Tibial artery (tissue), 4 donors: ENCODE measurements around the gene TESK2.

Experiments
- DNase-seq, 2 donors: peaks; one replicate each; pipeline ENCODE4 v3.0.0-alpha.2; 2019
- H3K27ac ChIP-seq, 2 donors: fragments of 200-600 bp; sonication (generic) in 1 of 2; 1 replicate in 1 of 2; 2 replicates in 1 of 2; pipeline ENCODE4 v1.5.1; 2018 to 2019; ENCODE audit warnings: mild to moderate bottlenecking in 1 of 2
- H3K27me3 ChIP-seq, 2 donors: fragments of 200-600 bp; sonication (generic) in 1 of 2; one replicate each; pipeline versions ENCODE4 v1.5.1 to v1.6.0; 2016 to 2019
- H3K36me3 ChIP-seq, 3 donors: fragments of 200-600 bp; sonication (generic) in 2 of 3; one replicate each; pipeline ENCODE4 v1.5.1; 2016 to 2019; ENCODE audit warnings: mild to moderate bottlenecking in 2 of 3
- H3K4me1 ChIP-seq, 4 donors: fragments of 200-600 bp; sonication (generic) in 2 of 4; 1 replicate in 3 of 4; 2 replicates in 1 of 4; pipeline ENCODE4 v1.5.1; 2016 to 2019
- H3K4me3 ChIP-seq, 2 donors: fragments of 200-600 bp; sonication (generic) in 1 of 2; 1 replicate in 1 of 2; 2 replicates in 1 of 2; pipeline ENCODE4 v1.5.1; 2018 to 2019; ENCODE audit warnings: mild to moderate bottlenecking in 2 of 2
- H3K9me3 ChIP-seq, 3 donors: fragments of 200-600 bp; sonication (generic) in 1 of 3; one replicate each; pipeline ENCODE4 v1.5.1; 2016 to 2019
- intact Hi-C: fragments of 100-400 bp; cut with DNase I; formaldehyde crosslinking; loops from one replicate; pipeline ENCODE4 v1.15.0; 2023; ENCODE audit warnings: low total_unique reads
- TF ChIP-seq, protein P1 (sequence below), 2 experiments: fragments of 200-600 bp in 1 of 2; fragments of 450-650 bp in 1 of 2; IDR thresholded peaks; one replicate each; pipeline ENCODE4 v1.5.1; 2017 to 2019; ENCODE audit warnings: antibody characterized with exemption in 2 of 2, mild to moderate bottlenecking in 1 of 2, moderate library complexity in 1 of 2

Gene TESK2

DNA sequence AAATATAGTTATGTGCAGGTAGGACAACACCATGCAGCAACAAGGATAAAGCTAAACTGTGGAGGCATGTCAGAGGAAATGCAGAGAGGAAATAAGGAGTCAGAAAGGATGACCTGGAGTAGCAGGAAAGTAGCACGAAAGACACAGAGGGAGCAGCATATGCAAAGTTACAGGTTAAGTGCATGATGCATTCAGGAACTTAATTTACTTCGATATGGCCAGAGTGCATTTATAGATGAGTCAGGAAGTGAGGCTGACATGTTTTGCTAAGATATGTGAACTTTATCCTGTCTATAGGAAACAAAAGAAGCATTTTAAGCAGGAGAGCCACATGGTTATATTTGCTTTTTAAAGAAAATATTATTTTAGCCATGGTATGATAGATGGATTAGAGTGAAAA is 135.3 kb downstream of the TESK2 start:
- Histone ChIP-seq H3K4me1 (peaks cover 0 to 8% (median 8%) of the 10 kb centered on the region in 4 donors), H3K36me3 (no peaks in the 10 kb centered on the region), H3K9me3 (no peaks in the 10 kb centered on the region), H3K4me3 (no peak overlapping the region), H3K27me3 (no peaks in the 10 kb centered on the region), H3K27ac (no peak overlapping the region)
- TF ChIP-seq, protein P1, sequence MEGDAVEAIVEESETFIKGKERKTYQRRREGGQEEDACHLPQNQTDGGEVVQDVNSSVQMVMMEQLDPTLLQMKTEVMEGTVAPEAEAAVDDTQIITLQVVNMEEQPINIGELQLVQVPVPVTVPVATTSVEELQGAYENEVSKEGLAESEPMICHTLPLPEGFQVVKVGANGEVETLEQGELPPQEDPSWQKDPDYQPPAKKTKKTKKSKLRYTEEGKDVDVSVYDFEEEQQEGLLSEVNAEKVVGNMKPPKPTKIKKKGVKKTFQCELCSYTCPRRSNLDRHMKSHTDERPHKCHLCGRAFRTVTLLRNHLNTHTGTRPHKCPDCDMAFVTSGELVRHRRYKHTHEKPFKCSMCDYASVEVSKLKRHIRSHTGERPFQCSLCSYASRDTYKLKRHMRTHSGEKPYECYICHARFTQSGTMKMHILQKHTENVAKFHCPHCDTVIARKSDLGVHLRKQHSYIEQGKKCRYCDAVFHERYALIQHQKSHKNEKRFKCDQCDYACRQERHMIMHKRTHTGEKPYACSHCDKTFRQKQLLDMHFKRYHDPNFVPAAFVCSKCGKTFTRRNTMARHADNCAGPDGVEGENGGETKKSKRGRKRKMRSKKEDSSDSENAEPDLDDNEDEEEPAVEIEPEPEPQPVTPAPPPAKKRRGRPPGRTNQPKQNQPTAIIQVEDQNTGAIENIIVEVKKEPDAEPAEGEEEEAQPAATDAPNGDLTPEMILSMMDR (IDR thresholded peaks at IDR 0.05), result no peak
- no peak for DNase-seq
- intact Hi-C loops, result no loop called here

GRCh38 chr1:45354838-45355237 is 136.1 kb downstream of the TESK2 start:
- no peaks in the 10 kb centered on the region for H3K9me3 ChIP-seq
- H3K4me1 ChIP-seq, result no peaks in the 10 kb centered on the region
- no peak for DNase-seq
- H3K4me3 ChIP-seq, result no peak overlapping the region
- H3K36me3 ChIP-seq, result no peaks in the 10 kb centered on the region
- TF ChIP-seq, protein P1 (IDR thresholded peaks at IDR 0.05), result no peak
- H3K27ac ChIP-seq, result no peak overlapping the region
- intact Hi-C loops, result no loop called here
- no peaks in the 10 kb centered on the region for H3K27me3 ChIP-seq

DNA sequence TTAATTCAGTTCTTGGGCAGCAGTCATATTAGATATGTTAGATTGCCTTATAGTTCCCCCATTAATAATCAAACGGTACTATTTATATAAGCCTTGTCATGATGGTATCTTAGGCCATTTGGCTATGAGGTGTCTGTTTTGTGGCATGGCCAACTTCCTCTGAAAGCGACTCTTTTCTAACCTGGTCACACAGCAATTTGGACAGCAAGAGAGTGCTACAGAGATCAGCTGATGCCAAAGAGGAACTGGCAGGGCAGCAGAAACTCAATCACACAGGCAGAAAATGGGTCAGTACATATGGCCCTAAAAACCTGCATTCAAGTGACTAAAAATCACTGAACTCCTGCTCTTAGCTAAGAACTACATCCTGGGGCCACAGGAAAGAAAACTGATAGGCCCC is 137.3 kb downstream of the TESK2 start:
- no peaks in the 10 kb centered on the region for H3K9me3 ChIP-seq
- TF ChIP-seq, protein P1 (IDR thresholded peaks at IDR 0.05), result no peak
- no peak for DNase-seq
- no peak overlapping the region for H3K4me3 ChIP-seq
- no peaks in the 10 kb centered on the region for H3K36me3 ChIP-seq
- no peaks in the 10 kb centered on the region for H3K27me3 ChIP-seq
- peaks cover 0 to 11% (median 6%) of the 10 kb centered on the region in 4 donors for H3K4me1 ChIP-seq
- intact Hi-C loops, result no loop called here
- no peak overlapping the region for H3K27ac ChIP-seq

DNA sequence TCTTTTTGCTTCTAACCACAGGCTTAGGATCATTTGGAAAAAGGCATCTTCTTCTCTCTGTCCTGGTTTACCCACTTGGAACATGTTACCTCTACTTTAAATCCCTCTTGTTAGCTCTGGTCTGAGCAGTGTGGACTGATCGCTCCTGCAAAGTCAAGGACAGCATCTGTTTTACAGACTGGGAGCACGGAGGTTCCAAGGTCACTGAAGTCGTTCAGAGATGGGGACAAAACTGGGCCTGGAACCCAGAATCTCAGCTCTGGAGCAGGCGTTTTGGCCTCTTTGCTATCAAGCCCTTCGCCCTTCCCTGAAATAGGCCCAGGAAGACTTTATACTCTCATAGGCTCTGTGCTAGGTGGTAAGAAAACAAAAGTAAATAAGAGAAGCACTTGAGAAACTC is 139.5 kb downstream of the TESK2 start:
- Histone ChIP-seq H3K4me1 (peaks cover 0 to 21% (median 17%) of the 10 kb centered on the region in 4 donors), H3K9me3 (no peaks in the 10 kb centered on the region), H3K4me3 (no peak overlapping the region), H3K27ac (no peak overlapping the region), H3K36me3 (peaks cover 0 to 4% (median 0%) of the 10 kb centered on the region in 3 donors), H3K27me3 (no peaks in the 10 kb centered on the region)
- no peak for DNase-seq
- intact Hi-C loops, result no loop called here
- TF ChIP-seq, protein P1 (IDR thresholded peaks at IDR 0.05), result no peak

DNA sequence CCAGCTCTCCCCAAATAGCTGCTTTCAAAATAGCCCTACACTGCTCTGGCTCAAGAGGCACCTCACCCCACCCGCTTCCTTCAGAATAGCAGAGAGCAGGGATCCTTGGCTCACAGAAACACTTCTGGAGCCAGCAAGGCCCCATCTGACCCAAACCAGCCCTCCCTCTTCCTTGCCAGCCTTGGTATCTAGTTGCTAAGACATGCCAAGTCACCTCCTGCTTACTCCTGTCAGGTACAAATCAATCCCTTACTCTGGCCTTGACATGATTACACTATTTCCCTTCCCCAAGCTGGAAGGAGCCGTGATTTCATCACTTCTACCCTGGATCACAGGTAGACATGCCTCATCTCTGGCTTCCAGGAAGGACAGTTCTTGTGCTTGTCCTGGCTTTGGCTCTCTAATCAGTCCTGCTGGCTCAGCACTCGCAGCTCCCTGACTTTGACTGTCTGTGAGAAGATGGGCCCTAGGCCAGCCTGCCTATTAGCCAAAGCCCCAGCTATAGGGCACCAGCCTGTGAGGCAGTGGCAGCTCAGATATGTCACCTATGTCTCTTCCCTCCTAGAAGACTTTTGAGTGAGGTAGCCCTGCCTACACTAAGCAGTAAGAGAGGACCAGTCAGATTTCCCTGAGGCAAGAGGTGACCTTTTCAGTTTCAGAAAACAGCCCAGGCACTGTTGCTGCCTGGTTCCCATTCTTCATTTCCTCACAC is 141.8 kb downstream of the TESK2 start:
- DNase-seq, result no peak
- Histone ChIP-seq H3K36me3 (peaks cover 13 to 25% (median 19%) of the 10 kb centered on the region in 3 donors), H3K4me1 (peaks cover 0 to 21% (median 17%) of the 10 kb centered on the region in 4 donors), H3K27me3 (no peaks in the 10 kb centered on the region), H3K27ac (peak overlapping the region; percentile 18 to 52), H3K4me3 (no peak overlapping the region), H3K9me3 (no peaks in the 10 kb centered on the region)
- TF ChIP-seq, protein P1 (IDR thresholded peaks at IDR 0.05), result no peak
- intact Hi-C loops, result loop anchor here (10.0 kb wide), 1 partner anchor 216 kb away; no protein-coding TSS in a partner anchor
